GM21529 (cell line): ENCODE data around the gene RNF115.
"Not testable (repeated sequence)": the region's sequence is repeated elsewhere in the genome, so short reads cannot be mapped to it uniquely, and the experiment has no call there.

Source experiments
- ATAC-seq: cut with Tn5 transposase; IDR thresholded peaks from one replicate; pipeline ENCODE4 v1.9.1; 2021; ENCODE audit not compliant: unreplicated experiment

RNF115 gene

DNA sequence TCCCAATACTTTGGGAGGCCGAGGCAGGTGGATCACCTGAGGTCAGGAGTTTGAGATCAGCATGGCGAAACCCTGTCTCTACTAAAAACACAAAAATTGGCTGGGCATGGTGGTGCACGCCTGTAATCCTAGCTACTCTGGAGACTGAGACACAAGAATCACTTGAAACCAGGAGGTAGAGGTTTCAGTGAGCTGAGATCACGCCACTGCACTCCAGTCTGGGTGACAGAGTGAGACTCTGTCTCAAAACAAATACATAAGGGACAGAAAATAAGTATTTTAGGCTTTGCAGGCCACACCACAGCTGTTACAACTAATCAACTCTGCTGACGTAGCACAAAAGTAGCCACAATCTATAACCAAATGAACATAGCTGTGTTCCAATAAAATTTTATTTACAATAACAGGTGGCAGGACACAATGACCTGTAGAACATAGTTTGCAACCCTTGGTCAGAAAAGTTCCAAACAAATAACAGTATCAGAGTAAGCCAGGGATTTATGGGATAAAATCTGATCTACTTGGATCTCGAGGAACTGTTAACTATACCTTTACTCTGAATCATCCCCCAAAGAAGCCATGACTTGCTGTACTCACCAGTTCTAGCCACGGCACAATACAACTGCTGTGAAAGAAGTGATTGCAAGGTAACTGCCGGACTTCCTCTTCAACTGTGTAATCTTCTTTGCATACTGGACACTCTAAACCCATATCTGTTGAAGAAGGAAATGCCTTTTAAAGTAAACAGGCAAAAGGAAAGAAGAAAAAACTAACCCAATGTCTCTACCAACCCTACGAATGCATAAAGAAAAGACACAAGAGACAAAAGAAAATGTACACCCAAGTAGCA is 76.3 kb downstream of the RNF115 start:
- no peak for ATAC-seq

GRCh38 chr1:145740269-145740668 is 83.6 kb downstream of the RNF115 start:
- ATAC-seq: no peak

- no peak for ATAC-seq
These were observed 87.7 kb downstream of the RNF115 start for GRCh38 chr1:145736191-145736590.

GRCh38 chr1:145730900-145731299 is 93.0 kb downstream of the RNF115 start:
- ATAC-seq: no peak

GRCh38 chr1:145730467-145730866 is 93.4 kb downstream of the RNF115 start:
- no peak for ATAC-seq

GRCh38 chr1:145729666-145730436 is 94.0 kb downstream of the RNF115 start:
- ATAC-seq: no peak

DNA sequence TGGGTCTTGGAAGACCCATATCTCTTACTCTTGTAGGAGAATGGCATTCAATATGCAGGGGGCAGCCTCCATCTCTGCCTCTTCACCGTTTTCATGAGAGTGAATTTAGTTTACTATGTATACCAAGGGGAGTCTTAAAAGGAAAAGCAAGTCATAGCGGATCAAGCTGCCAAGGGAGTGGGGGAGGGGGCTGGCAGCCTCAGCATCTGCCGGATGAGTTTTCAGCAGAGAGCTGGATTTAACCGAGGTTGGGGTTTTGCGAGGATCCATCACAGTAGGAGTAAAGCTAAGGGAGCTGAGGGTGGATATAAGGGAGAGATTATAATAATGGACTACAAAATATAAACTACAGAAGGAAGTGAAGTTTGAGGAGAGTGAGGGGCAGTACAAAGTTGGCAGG is 94.7 kb downstream of the RNF115 start:
- no peak for ATAC-seq

DNA sequence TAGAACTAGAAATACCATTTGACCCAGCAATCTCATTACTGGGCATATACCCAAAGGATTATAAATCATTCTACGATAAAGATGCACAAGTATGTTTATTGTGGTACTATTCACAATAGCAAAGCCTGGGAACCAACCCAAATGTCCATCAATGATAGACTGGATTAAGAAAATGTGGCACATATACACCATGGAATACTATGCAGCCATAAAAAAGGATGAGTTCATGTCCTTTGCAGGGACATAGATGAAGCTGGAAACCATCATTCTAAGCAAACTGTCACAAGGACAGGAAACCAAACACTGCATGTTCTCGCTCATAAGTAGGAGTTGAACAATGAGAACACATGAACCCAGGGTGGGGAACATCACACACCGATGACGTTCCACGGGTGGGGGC is 97.7 kb downstream of the RNF115 start:
- ATAC-seq: not testable (repeated sequence)

- ATAC-seq: peak; percentile 68
These were observed 102.8 kb downstream of the RNF115 start for GRCh38 chr1:145720878-145721671.

GRCh38 chr1:145720556-145720877 is 103.4 kb downstream of the RNF115 start:
- ATAC-seq: no peak

DNA sequence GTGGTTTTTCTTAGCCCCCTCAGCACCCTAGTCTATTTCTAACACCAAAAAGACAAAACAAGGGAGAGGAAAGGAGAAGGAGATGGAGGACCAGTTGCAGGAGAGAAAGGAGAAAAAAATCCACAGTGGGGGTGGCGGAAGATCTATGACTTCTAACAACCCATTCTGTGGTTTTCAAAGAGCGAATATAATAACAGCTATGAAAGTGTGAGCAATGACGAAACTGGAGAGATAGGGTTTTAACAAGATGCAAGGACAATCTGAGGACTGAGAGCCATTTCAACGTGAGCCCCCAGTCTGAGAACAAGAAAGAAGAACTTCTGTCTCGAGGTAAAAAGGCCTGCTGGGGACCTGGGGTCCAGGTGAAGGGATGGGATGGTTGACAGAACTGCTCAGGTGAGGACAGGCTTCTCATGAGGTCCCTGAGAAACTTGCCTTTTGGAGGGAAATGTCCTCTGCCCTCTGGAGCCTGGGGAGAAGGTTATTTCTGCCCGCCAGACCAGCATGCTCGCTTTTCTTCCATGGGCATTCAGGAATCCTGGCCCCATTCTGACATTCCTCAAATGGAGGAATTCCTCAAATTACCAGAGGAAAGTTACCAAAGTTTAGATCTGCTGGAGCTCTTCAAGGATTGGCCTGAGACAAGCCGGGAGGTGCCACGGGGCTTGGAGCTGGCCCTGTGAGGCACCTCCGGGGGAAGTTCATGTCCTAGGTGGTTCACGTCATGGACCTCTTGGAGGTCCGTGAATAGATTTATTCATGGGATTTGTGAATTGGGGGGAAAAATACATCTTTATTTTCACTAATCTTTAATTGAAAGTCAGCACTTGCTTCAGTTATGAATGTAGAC is 104.4 kb downstream of the RNF115 start, which contains the start of gene CD160:
Gene CD160, plus strand, starts transcription at position 270 of the 850 bp plus-strand sequence. CDS start 8,829 bp downstream, outside the sequence.
- no peak for ATAC-seq

- ATAC-seq: not testable (repeated sequence)
These were observed 105.4 kb downstream of the RNF115 start for GRCh38 chr1:145718465-145718864.

- no peak for ATAC-seq
These were observed 106.1 kb downstream of the RNF115 start for GRCh38 chr1:145717833-145718232.

DNA sequence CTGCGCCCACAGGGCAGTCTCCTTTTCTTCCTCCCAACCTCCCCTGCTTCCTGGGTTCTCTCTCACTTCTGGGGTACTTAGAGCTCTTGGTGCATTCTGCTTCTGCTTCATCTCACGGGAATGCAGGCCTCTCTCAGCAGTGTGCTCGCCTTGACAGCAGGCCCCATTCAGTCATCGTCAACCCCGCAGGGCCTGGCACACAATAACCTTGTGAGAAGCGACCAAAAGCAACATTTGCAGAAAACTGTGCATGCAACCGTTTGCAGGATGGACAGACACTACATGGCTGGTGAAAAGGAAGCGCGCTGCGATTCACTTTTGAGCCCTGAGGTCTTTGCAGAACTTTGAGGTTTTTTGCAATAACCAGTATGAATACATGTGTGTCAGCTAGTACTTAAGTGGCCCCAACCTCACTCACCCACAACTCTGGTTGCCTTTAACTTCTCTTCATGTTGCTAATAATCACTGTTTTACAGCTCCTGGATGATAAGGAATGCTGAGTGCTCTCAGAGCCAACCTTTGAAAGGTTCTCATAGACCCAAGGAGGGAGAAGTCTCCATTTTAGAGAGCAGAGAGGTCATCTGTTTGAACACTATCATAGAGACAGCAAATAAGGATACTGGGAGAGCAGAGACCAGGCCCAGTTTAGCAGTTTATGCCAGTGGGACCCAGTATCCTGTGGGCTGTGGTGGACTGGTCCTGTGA is 107.1 kb downstream of the RNF115 start:
- ATAC-seq: no peak

- ATAC-seq: no peak
These were observed 109.3 kb downstream of the RNF115 start for GRCh38 chr1:145714524-145715111.

- ATAC-seq: no peak
These were observed 112.7 kb downstream of the RNF115 start for GRCh38 chr1:145711213-145711651.

DNA sequence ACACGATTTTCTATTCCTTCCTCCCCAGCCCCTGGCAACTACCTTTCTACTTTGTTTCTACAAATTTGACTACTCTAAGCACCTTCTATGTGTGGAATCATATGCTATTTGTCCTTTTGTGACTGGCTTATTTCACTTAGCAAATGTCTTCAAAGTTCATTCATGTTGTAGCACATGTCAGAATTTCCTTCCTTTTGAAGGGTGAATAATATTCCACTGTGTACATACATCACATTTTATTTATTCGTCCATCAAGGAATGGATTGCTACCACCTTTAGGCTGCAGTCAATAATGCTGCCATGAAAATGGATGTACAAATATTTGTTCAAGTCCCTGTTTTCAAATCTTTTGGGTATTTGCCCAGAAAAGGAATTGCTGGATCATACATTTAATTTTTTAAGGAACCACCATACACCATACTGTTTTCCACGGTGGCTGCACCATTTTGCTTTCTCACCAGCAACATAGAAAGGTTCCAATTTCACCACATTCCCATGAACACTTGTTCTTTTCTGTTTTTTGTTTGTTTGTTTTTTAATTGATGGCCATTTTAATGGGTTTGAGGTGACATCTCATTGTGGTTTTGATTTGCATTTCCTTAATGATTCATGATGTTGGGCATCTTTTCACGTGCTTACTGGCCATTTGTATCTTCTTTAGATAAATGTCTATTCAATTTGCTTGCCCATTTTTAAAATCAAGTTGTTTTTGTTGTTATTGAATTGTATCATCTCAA is 113.4 kb downstream of the RNF115 start:
- no peak for ATAC-seq

GRCh38 chr1:145708063-145708462 is 115.8 kb downstream of the RNF115 start:
- ATAC-seq: no peak
